SK-N-SH (cell line): Measurements from ENCODE around the gene THAP2.

ENCODE experiments used
- CTCF ChIP-seq: fragments of 200-600 bp; sonication (generic); IDR thresholded peaks from 2 replicates; pipeline ENCODE4 v1.6.1; 2017; ENCODE audit warnings: antibody characterized with exemption, mild to moderate bottlenecking, moderate library complexity
- FOSL2 ChIP-seq: IDR thresholded peaks from 2 replicates; pipeline ENCODE4 v1.4.0; 2012; ENCODE audit warnings: low read depth, mild to moderate bottlenecking, moderate library complexity, borderline replicate concordance
- FOXJ3 ChIP-seq: sonication (generic); formaldehyde crosslinking; IDR thresholded peaks from 2 replicates; pipeline ENCODE4 v1.5.1; 2020; ENCODE audit warnings: mild to moderate bottlenecking, missing genetic modification reagents
- FOXM1 ChIP-seq: IDR thresholded peaks from 2 replicates; pipeline ENCODE4 v1.4.0; 2012; ENCODE audit warnings: low read depth, mild to moderate bottlenecking
- RCOR1 ChIP-seq: fragments of 150-350 bp; IDR thresholded peaks from 2 replicates; pipeline ENCODE4 v1.6.1; 2017; ENCODE audit warnings: antibody characterized with exemption, low read length
- TAF1 ChIP-seq: IDR thresholded peaks from 2 replicates; pipeline ENCODE4 v1.6.1; 2012; ENCODE audit warnings: low read depth, mild to moderate bottlenecking, low read length, moderate library complexity, borderline replicate concordance

GRCh38 chr12:71688961-71689570 lies 25.0 kb downstream of the THAP2 start:
- TF ChIP-seq RCOR1 (no peak), FOXM1 (no peak), FOXJ3 (no peak), TAF1 (no peak), CTCF (no peak), FOSL2 (no peak)
